ENCODE results near the gene FGD6. TPM values are rescaled to one million over a fixed set of nuclear protein-coding genes. Genes with fewer than 3 reads are reported as not detected.
"Not testable (repeated sequence)": the region's sequence is repeated elsewhere in the genome, so short reads cannot be mapped to it uniquely, and the experiment has no call there.

The FGD6 gene
- total RNA-seq, 1 experiment from 2014 or later: 42.5 TPM

- not testable (repeated sequence) for H3K4me3 ChIP-seq (ENCODE audit: low read length); DNase-seq; H4K20me1 ChIP-seq (ENCODE audit: insufficient read depth, low read depth, low read length); H3K79me2 ChIP-seq (ENCODE audit: low read length); H3K4me2 ChIP-seq (ENCODE audit: low read depth, low read length, poor library complexity, severe bottlenecking); H2AFZ ChIP-seq (ENCODE audit: low read length); H3K9me3 ChIP-seq (ENCODE audit: low read length); H3K9ac ChIP-seq (ENCODE audit: low read length); H3K27ac ChIP-seq (ENCODE audit: low read length); H3K9me2 ChIP-seq (replicated peaks; ENCODE audit: insufficient read depth, low read length); H3K27me3 ChIP-seq (ENCODE audit: low read length)
- Histone ChIP-seq H3K36me3 (ENCODE audit: insufficient read depth, low read length) (peaks cover 40% of the 10 kb centered on the region; the same call in 1 of the 2 replicates), H3K4me1 (ENCODE audit: low read length) (peaks cover 12% of the 10 kb centered on the region)
Observed at GRCh38 chr12:95095866-95096265, 121.4 kb downstream of the FGD6 start.

- Histone ChIP-seq H3K4me1 (ENCODE audit: low read length) (peaks cover 6% of the 10 kb centered on the region), H3K36me3 (ENCODE audit: insufficient read depth, low read length) (peaks cover 60% of the 10 kb centered on the region; the same call in 1 of the 2 replicates), H3K27me3 (ENCODE audit: low read length) (no peaks in the 10 kb centered on the region), H3K9ac (ENCODE audit: low read length) (no peak overlapping the region), H4K20me1 (ENCODE audit: insufficient read depth, low read depth, low read length) (no peaks in the 10 kb centered on the region), H3K27ac (ENCODE audit: low read length) (no peak overlapping the region), H2AFZ (ENCODE audit: low read length) (no peak overlapping the region), H3K79me2 (ENCODE audit: low read length) (peaks cover 8% of the 10 kb centered on the region), H3K9me3 (ENCODE audit: low read length) (no peaks in the 10 kb centered on the region), H3K9me2 (replicated peaks; ENCODE audit: insufficient read depth, low read length) (no peaks in the 10 kb centered on the region), H3K4me3 (ENCODE audit: low read length) (no peak overlapping the region), H3K4me2 (ENCODE audit: low read depth, low read length, poor library complexity, severe bottlenecking) (no peak overlapping the region)
- no peak for DNase-seq
Observed at GRCh38 chr12:95089462-95089861, 127.8 kb downstream of the FGD6 start.

GRCh38 chr12:95088379-95088778 is 128.9 kb downstream of the FGD6 start:
- peaks cover 11% of the 10 kb centered on the region for H3K79me2 ChIP-seq (ENCODE audit: low read length)
- no peaks in the 10 kb centered on the region for H3K9me3 ChIP-seq (ENCODE audit: low read length)
- H4K20me1 ChIP-seq (ENCODE audit: insufficient read depth, low read depth, low read length): no peaks in the 10 kb centered on the region
- no peak overlapping the region for H3K4me3 ChIP-seq (ENCODE audit: low read length)
- H3K27ac ChIP-seq (ENCODE audit: low read length): 0 out of 2 replicates have a peak overlapping the region, but pooled peaks have one; percentile 24
- H3K9me2 ChIP-seq (replicated peaks; ENCODE audit: insufficient read depth, low read length): no peaks in the 10 kb centered on the region
- no peaks in the 10 kb centered on the region for H3K27me3 ChIP-seq (ENCODE audit: low read length)
- DNase-seq: no peak
- H3K4me2 ChIP-seq (ENCODE audit: low read depth, low read length, poor library complexity, severe bottlenecking): no peak overlapping the region
- peaks cover 6% of the 10 kb centered on the region for H3K4me1 ChIP-seq (ENCODE audit: low read length)
- no peak overlapping the region for H2AFZ ChIP-seq (ENCODE audit: low read length)
- H3K36me3 ChIP-seq (ENCODE audit: insufficient read depth, low read length): peaks cover 70% of the 10 kb centered on the region
- no peak overlapping the region for H3K9ac ChIP-seq (ENCODE audit: low read length)

- no peaks in the 10 kb centered on the region for H3K9me2 ChIP-seq (replicated peaks; ENCODE audit: insufficient read depth, low read length)
- no peak overlapping the region for H3K9ac ChIP-seq (ENCODE audit: low read length)
- peaks cover 11% of the 10 kb centered on the region for H3K79me2 ChIP-seq (ENCODE audit: low read length)
- no peak overlapping the region for H3K4me3 ChIP-seq (ENCODE audit: low read length)
- H3K36me3 ChIP-seq (ENCODE audit: insufficient read depth, low read length): peaks cover 49% of the 10 kb centered on the region
- H3K27me3 ChIP-seq (ENCODE audit: low read length): no peaks in the 10 kb centered on the region
- no peaks in the 10 kb centered on the region for H3K9me3 ChIP-seq (ENCODE audit: low read length)
- H3K27ac ChIP-seq (ENCODE audit: low read length): no peak overlapping the region
- DNase-seq: no peak
- H3K4me1 ChIP-seq (ENCODE audit: low read length): peaks cover 6% of the 10 kb centered on the region
- H4K20me1 ChIP-seq (ENCODE audit: insufficient read depth, low read depth, low read length): no peaks in the 10 kb centered on the region
- H2AFZ ChIP-seq (ENCODE audit: low read length): no peak overlapping the region
- no peak overlapping the region for H3K4me2 ChIP-seq (ENCODE audit: low read depth, low read length, poor library complexity, severe bottlenecking)
Observed at GRCh38 chr12:95085612-95086011, 131.7 kb downstream of the FGD6 start.

- H3K4me2 ChIP-seq (ENCODE audit: low read depth, low read length, poor library complexity, severe bottlenecking): no peak overlapping the region
Observed at GRCh38 chr12:95083938-95084337, 133.3 kb downstream of the FGD6 start.

GRCh38 chr12:95083471-95083870 is 133.8 kb downstream of the FGD6 start:
- no peak overlapping the region for H2AFZ ChIP-seq (ENCODE audit: low read length)
- H3K9ac ChIP-seq (ENCODE audit: low read length): no peak overlapping the region
- H3K4me3 ChIP-seq (ENCODE audit: low read length): no peak overlapping the region
- H3K27ac ChIP-seq (ENCODE audit: low read length): no peak overlapping the region
- peaks cover 29% of the 10 kb centered on the region for H3K36me3 ChIP-seq (ENCODE audit: insufficient read depth, low read length)
- peaks cover 4% of the 10 kb centered on the region for H3K4me1 ChIP-seq (ENCODE audit: low read length)
- no peak overlapping the region for H3K4me2 ChIP-seq (ENCODE audit: low read depth, low read length, poor library complexity, severe bottlenecking)
- no peak for DNase-seq
- peaks cover 11% of the 10 kb centered on the region for H3K79me2 ChIP-seq (ENCODE audit: low read length)
- H4K20me1 ChIP-seq (ENCODE audit: insufficient read depth, low read depth, low read length): no peaks in the 10 kb centered on the region
- H3K9me2 ChIP-seq (replicated peaks; ENCODE audit: insufficient read depth, low read length): no peaks in the 10 kb centered on the region
- no peaks in the 10 kb centered on the region for H3K27me3 ChIP-seq (ENCODE audit: low read length)
- H3K9me3 ChIP-seq (ENCODE audit: low read length): no peaks in the 10 kb centered on the region

More at GRCh38 chr12:95083938-95084337, 133.3 kb downstream of the FGD6 start:
- DNase-seq: no peak
- no peak overlapping the region for H3K4me3 ChIP-seq (ENCODE audit: low read length)
- no peak overlapping the region for H3K27ac ChIP-seq (ENCODE audit: low read length)
- no peaks in the 10 kb centered on the region for H3K9me2 ChIP-seq (replicated peaks; ENCODE audit: insufficient read depth, low read length)
- peaks cover 6% of the 10 kb centered on the region for H3K4me1 ChIP-seq (ENCODE audit: low read length)
- peaks cover 11% of the 10 kb centered on the region for H3K79me2 ChIP-seq (ENCODE audit: low read length)
- H4K20me1 ChIP-seq (ENCODE audit: insufficient read depth, low read depth, low read length): no peaks in the 10 kb centered on the region
- H2AFZ ChIP-seq (ENCODE audit: low read length): no peak overlapping the region
- H3K9me3 ChIP-seq (ENCODE audit: low read length): no peaks in the 10 kb centered on the region
- H3K9ac ChIP-seq (ENCODE audit: low read length): no peak overlapping the region
- peaks cover 33% of the 10 kb centered on the region for H3K36me3 ChIP-seq (ENCODE audit: insufficient read depth, low read length)
- no peaks in the 10 kb centered on the region for H3K27me3 ChIP-seq (ENCODE audit: low read length)

GRCh38 chr12:95077341-95077740 is 139.9 kb downstream of the FGD6 start:
- Histone ChIP-seq H3K9me3 (ENCODE audit: low read length) (no peaks in the 10 kb centered on the region), H3K79me2 (ENCODE audit: low read length) (peaks cover 11% of the 10 kb centered on the region), H3K9me2 (replicated peaks; ENCODE audit: insufficient read depth, low read length) (no peaks in the 10 kb centered on the region), H3K9ac (ENCODE audit: low read length) (no peak overlapping the region), H2AFZ (ENCODE audit: low read length) (no peak overlapping the region), H3K4me1 (ENCODE audit: low read length) (peaks cover 7% of the 10 kb centered on the region), H3K36me3 (ENCODE audit: insufficient read depth, low read length) (no peaks in the 10 kb centered on the region), H3K4me2 (ENCODE audit: low read depth, low read length, poor library complexity, severe bottlenecking) (no peak overlapping the region), H4K20me1 (ENCODE audit: insufficient read depth, low read depth, low read length) (no peaks in the 10 kb centered on the region), H3K27ac (ENCODE audit: low read length) (no peak overlapping the region), H3K4me3 (ENCODE audit: low read length) (no peak overlapping the region), H3K27me3 (ENCODE audit: low read length) (no peaks in the 10 kb centered on the region)
- DNase-seq: no peak

GRCh38 chr12:95074766-95075165 is 142.5 kb downstream of the FGD6 start:
- Histone ChIP-seq H3K4me2 (ENCODE audit: low read depth, low read length, poor library complexity, severe bottlenecking) (no peak overlapping the region), H3K9me2 (replicated peaks; ENCODE audit: insufficient read depth, low read length) (no peaks in the 10 kb centered on the region), H3K36me3 (ENCODE audit: insufficient read depth, low read length) (no peaks in the 10 kb centered on the region), H3K4me1 (ENCODE audit: low read length) (peaks cover 17% of the 10 kb centered on the region), H3K27me3 (ENCODE audit: low read length) (no peaks in the 10 kb centered on the region), H3K27ac (ENCODE audit: low read length) (peak overlapping the region; percentile 10; the same call in 1 of the 2 replicates), H4K20me1 (ENCODE audit: insufficient read depth, low read depth, low read length) (no peaks in the 10 kb centered on the region), H3K9ac (ENCODE audit: low read length) (no peak overlapping the region), H3K9me3 (ENCODE audit: low read length) (no peaks in the 10 kb centered on the region), H3K4me3 (ENCODE audit: low read length) (no peak overlapping the region), H2AFZ (ENCODE audit: low read length) (no peak overlapping the region), H3K79me2 (ENCODE audit: low read length) (peaks cover 37% of the 10 kb centered on the region)
- DNase-seq: no peak

Data from Karpas-422 (cell line).